Left lung (tissue), 10 donors: ENCODE measurements around the gene INPP5A. TPM values are rescaled to one million over a fixed set of nuclear protein-coding genes. Genes with fewer than 3 reads are reported as not detected.

Experiments used
- ATAC-seq: fragments of 200-7000 bp; cut with Tn5 transposase; one replicate; pipeline ENCODE4 v1.9.1; 2020; ENCODE audit warnings: moderate library complexity
- DNase-seq, 4 donors: peaks; one replicate each; pipeline ENCODE4 v3.0.0-alpha.2; 2013 to 2020
- H3K27ac ChIP-seq, 2 donors: fragments of 200-600 bp; sonication (generic) in 1 of 2; one replicate each; pipeline versions ENCODE4 v1.5.0 to v1.8.0; 2020 to 2021
- H3K27me3 ChIP-seq, 2 donors: fragments of 200-600 bp; sonication (generic) in 1 of 2; one replicate each; pipeline versions ENCODE4 v1.5.0 to v1.8.0; 2020 to 2021
- H3K36me3 ChIP-seq, 2 donors: fragments of 200-600 bp; sonication (generic) in 1 of 2; one replicate each; pipeline versions ENCODE4 v1.5.0 to v1.8.0; 2020 to 2021
- H3K4me1 ChIP-seq, 2 donors: fragments of 200-600 bp; one replicate each; pipeline ENCODE4 v1.8.0; 2021
- H3K4me3 ChIP-seq, 2 donors: fragments of 200-600 bp; sonication (generic) in 1 of 2; one replicate each; pipeline versions ENCODE4 v1.5.0 to v1.8.0; 2020 to 2021; ENCODE audit warnings: mild to moderate bottlenecking in 1 of 2
- H3K9me3 ChIP-seq, 2 donors: fragments of 200-600 bp; sonication (generic) in 1 of 2; one replicate each; pipeline versions ENCODE4 v1.5.0 to v1.8.0; 2020 to 2021
- CTCF ChIP-seq, 2 donors: fragments of 200-600 bp; sonication (generic) in 1 of 2; IDR thresholded peaks; one replicate each; pipeline versions ENCODE4 v1.5.0 to v1.8.0; 2021; ENCODE audit warnings: antibody characterized with exemption in 2 of 2
- intact Hi-C, 2 donors: fragments of 100-400 bp; cut with DNase I; formaldehyde crosslinking; loops; one replicate each; pipeline versions ENCODE4 v1.11.2 to v1.14.2; 2022
- polyA plus RNA-seq, 6 donors: library from polyadenylated mRNA; unstranded; fragments of 120-200 nt; gene quantifications; one replicate each; pipeline ENCODE4 v1.2.1, GENCODE V29; 2013; ENCODE audit not compliant: insufficient read length in 6 of 6
- total RNA-seq, 2 donors: library from RNA; stranded (reverse); fragmentation: NEBNext Ultra II Directional; extraction: Animal tissue kit (Norgen Biotek cat#: 25700); gene quantifications; one replicate each; pipeline ENCODE4 v1.2.1, GENCODE V29; 2021
- donor health status: DM: no; HTN: yes; CAD: no.
- donor health status: DM: no; HTN: no; CAD: no.

The INPP5A gene
- total and polyA plus RNA-seq, 8 donors = 32.0 to 44.0 (median 36.8) TPM

DNA sequence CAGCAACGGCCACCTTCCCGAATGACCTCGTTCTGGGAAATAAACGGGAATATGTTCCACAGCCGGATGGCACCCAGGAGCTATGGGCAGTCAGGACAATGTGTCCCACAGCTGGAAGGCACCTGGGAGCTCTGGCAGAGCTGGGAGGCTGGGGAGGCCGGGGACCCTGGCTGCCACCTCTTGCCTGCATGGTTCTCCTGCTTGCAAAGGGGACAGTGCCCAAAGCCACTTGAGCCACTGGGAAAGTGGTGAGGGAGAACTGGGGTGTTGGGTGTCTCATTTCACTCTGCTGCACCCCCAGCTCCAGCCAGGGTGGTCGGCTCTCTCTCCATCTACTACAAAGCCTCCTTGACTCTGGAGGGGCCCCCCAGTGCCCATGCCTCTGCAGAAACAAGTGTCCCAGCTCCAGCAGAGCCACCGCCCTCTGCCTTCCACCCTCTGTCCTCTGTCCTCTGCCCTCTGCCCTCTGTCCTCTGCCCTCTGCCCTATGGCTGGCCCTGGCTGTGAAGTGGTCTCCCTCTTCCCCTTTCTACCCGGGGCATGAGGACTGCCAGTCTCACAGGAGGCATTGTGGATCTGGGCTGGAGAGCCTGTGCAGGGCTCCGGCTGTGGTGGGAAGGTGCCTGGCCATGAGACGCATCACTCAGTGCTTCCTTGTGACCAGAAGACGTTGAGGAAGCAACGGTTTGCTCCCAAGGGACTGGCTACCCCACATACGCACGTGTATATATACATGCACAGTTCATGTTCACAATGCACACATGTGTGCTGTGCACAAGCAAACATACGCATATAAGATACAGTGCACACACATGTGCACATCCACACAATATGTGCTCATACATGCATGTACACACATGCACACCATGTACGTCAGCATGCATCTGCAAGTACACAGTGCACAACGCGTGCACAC is 21.5 kb upstream of the INPP5A start:
- H3K4me3 ChIP-seq = no peak overlapping the region
- intact Hi-C loops = no loop called here
- H3K4me1 ChIP-seq = peaks cover 40 to 56% of the 10 kb centered on the region in 2 donors
- H3K9me3 ChIP-seq = no peaks in the 10 kb centered on the region
- TF ChIP-seq CTCF (IDR thresholded peaks at IDR 0.05) = no peak
- no peaks in the 10 kb centered on the region for H3K27me3 ChIP-seq
- H3K36me3 ChIP-seq = no peaks in the 10 kb centered on the region
- no peak for ATAC-seq
- peak in 2 of 4 donors; percentile 30 to 52 for DNase-seq
- H3K27ac ChIP-seq = peak overlapping the region; percentile 75 to 91

GRCh38 chr10:132516771-132517725 is 20.5 kb upstream of the INPP5A start:
- H3K4me1 ChIP-seq = peaks cover 40 to 58% of the 10 kb centered on the region in 2 donors
- peak overlapping the region; percentile 75 to 91 for H3K27ac ChIP-seq
- H3K9me3 ChIP-seq = no peaks in the 10 kb centered on the region
- no peaks in the 10 kb centered on the region for H3K36me3 ChIP-seq
- no peak for TF ChIP-seq CTCF (IDR thresholded peaks at IDR 0.05)
- peak; percentile 87 for ATAC-seq
- H3K4me3 ChIP-seq = no peak overlapping the region
- no peaks in the 10 kb centered on the region for H3K27me3 ChIP-seq
- peak; percentile 86 to 93 (median 92) for DNase-seq
- intact Hi-C loops = no loop called here

DNA sequence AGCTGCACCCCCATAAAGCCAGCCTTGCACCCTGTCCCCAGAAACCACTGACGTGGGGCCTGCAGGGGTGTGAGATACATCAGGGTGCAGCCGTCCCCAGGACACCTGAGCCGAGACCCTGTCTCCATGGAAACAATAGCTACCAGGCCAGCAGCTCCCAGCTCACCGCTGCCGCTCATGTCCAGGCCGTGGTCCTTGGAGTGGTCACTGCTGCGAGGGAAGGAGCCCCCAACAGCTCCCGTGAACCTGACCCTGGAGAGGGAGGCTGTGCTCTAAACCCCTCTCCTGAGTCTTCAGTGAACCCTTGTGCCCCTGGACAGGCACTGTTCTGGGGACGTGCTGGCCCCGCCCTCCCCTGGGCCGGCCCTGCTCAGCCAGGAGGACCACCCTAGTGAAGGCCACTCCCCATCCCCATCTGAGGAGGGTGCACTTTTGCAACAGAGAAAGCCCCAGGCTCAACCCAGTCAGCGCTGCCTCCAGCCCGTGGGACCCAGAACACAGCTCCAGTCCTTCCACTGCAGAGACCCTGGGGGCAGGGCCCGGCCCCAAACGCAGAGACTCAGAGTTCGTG is 19.6 kb upstream of the INPP5A start:
- Histone ChIP-seq H3K27ac (peak overlapping the region; percentile 75 to 91), H3K27me3 (no peaks in the 10 kb centered on the region), H3K9me3 (no peaks in the 10 kb centered on the region), H3K4me3 (no peak overlapping the region), H3K36me3 (no peaks in the 10 kb centered on the region), H3K4me1 (peaks cover 40 to 58% of the 10 kb centered on the region in 2 donors)
- no peak for ATAC-seq
- DNase-seq = peak in 2 of 4 donors; percentile 32 to 59
- no peak for TF ChIP-seq CTCF (IDR thresholded peaks at IDR 0.05)
- intact Hi-C loops = no loop called here

DNA sequence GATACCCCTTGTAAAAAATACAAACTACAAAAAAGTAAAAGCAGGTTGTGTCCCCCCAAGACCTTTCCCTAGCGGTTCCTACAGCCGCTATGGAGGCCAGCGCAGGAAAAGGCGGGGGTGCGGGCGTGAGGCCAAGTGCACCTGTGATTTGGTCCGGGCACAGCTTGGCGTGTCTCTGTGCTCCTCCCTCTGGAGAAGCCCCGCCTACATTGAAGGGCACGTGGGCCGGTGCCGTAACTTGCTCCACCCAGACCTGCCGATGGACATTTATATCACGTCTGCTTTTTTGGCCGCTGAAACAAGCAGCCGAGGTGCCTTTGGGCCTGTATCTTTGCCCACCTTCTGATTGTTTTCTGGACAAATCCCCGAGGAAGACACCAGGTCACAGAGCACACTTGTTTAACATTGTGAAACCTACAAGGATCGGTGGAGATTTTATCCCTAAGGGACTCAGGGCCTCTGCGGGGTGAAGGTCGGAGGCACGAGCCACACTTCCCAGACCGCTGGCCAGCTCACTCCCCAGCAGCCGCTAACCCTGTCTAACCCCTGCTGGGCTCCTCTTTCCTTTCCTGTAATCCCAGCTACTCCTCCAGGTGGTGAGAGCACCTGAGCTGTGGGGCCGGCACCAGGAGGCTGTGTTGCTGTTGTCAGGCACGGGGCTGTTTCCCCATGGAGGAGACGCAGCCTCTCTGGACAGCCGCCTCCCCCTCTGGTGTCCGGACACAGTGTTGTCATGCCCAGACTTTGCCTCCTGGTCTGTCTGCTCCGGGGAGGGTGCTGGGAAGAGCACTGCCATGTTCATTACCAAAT is 18.8 kb upstream of the INPP5A start:
- peaks cover 40 to 58% of the 10 kb centered on the region in 2 donors for H3K4me1 ChIP-seq
- no peak for TF ChIP-seq CTCF (IDR thresholded peaks at IDR 0.05)

More for the DNA sequence above, 18.8 kb upstream of the INPP5A start:
- peak; percentile 62 for ATAC-seq
- H3K27ac ChIP-seq = peak overlapping the region; percentile 79 to 91
- H3K9me3 ChIP-seq = no peaks in the 10 kb centered on the region
- DNase-seq = peak in 3 of 4 donors; percentile 64 to 87 (median 80)
- intact Hi-C loops = no loop called here
- no peak overlapping the region for H3K4me3 ChIP-seq
- no peaks in the 10 kb centered on the region for H3K27me3 ChIP-seq
- no peaks in the 10 kb centered on the region for H3K36me3 ChIP-seq
